Adrenal gland (tissue), 12 donors: ENCODE measurements around the gene PTPRD. TPM values are rescaled to one million over a fixed set of nuclear protein-coding genes. Genes with fewer than 3 reads are reported as not detected.

Source experiments
- DNase-seq, 7 donors: peaks; one replicate each; pipeline ENCODE4 v3.0.0-alpha.2; 2019 to 2020
- H3K27ac ChIP-seq, 5 donors: fragments of 200-600 bp; sonication (generic) in 4 of 5; 1 replicate in 3 of 5; 2 replicates in 2 of 5; pipeline versions ENCODE4 v1.5.1 to v1.8.0; 2016 to 2020; ENCODE audit warnings: mild to moderate bottlenecking in 1 of 5
- H3K27me3 ChIP-seq: fragments of 200-600 bp; 2 replicates; pipeline ENCODE4 v1.8.0; 2021
- H3K36me3 ChIP-seq, 2 donors: fragments of 200-600 bp; replicated peaks in 1 of 2; 1 replicate in 1 of 2; 2 replicates in 1 of 2; pipeline versions ENCODE4 v1.5.1 to v1.8.0; 2018 to 2022
- H3K4me1 ChIP-seq, 2 donors: fragments of 200-600 bp; replicated peaks in 1 of 2; 1 replicate in 1 of 2; 2 replicates in 1 of 2; pipeline versions ENCODE4 v1.5.1 to v1.8.0; 2018 to 2021
- H3K4me3 ChIP-seq, 4 donors: fragments of 200-600 bp; sonication (generic) in 3 of 4; one replicate each; pipeline ENCODE4 v1.5.1; 2016 to 2018
- H3K9me3 ChIP-seq, 3 donors: fragments of 200-600 bp; sonication (generic) in 1 of 3; replicated peaks in 1 of 3; 1 replicate in 2 of 3; 2 replicates in 1 of 3; pipeline versions ENCODE4 v1.5.1 to v1.8.0; 2016 to 2021
- CTCF ChIP-seq, 6 experiments: fragments of 450-650 bp in 4 of 6; fragments of 200-600 bp in 2 of 6; sonication (generic) in 1 of 6; IDR thresholded peaks; 1 replicate in 5 of 6; 2 replicates in 1 of 6; pipeline versions ENCODE4 v1.5.1 to v1.8.0; 2016 to 2021; ENCODE audit warnings: antibody characterized with exemption in 6 of 6, mild to moderate bottlenecking in 2 of 6, moderate library complexity in 1 of 6
- POLR2A ChIP-seq, 2 donors: fragments of 450-650 bp; IDR thresholded peaks; one replicate each; pipeline ENCODE4 v1.6.1; 2017; ENCODE audit warnings: antibody characterized with exemption in 2 of 2, mild to moderate bottlenecking in 2 of 2, moderate library complexity in 1 of 2
- WGBS, 4 donors: extraction: QIAGEN DNeasy Blood & Tissue Kit in 2 of 4; methylation state at CpG; one replicate each; pipeline versions ENCODE4 v1.1.5 to v1.1.7; 2013 to 2017; 5-methylcytosine and 5-hydroxymethylcytosine counted together
- intact Hi-C, 2 donors: fragments of 100-400 bp; cut with DNase I; formaldehyde crosslinking; loops; one replicate each; pipeline versions ENCODE4 v1.14.1 to v1.15.0; 2022 to 2023
- polyA plus RNA-seq, 3 donors: library from polyadenylated mRNA; stranded (reverse); fragments of 200-250 nt in 2 of 3; fragments of 350-450 nt in 1 of 3; fragmentation: Illumina TruSeq in 1 of 3; extraction: RNeasy Lipid Tissue Mini Kit (QIAGEN cat#74804) in 1 of 3; gene quantifications; one replicate each; pipeline ENCODE4 v1.2.3, GENCODE V29; 2013 to 2014
- total RNA-seq, 9 donors: library from RNA; depleted of rRNA in 4 of 9; stranded (reverse); fragments of >200 nt in 4 of 9; fragments of 120-200 nt in 1 of 9; fragmentation: NEBNext Ultra II Directional in 1 of 9; extraction: Animal tissue kit (Norgen Biotek cat#: 25700) in 1 of 9; gene quantifications; one replicate each; pipeline versions ENCODE4 v1.1.0 to v1.2.4, GENCODE V29; 2013 to 2023
- donor health status: healthy with polysubstance abuse.
- donor health status: Bipolar disorder and iron deficiency.
- donor health status: DM: yes; HTN: yes; CAD: no.
- donor health status: DM: no; HTN: no; CAD: no.
- donor health status: DM: no; HTN: no; CAD: no.
- donor health status: DM: yes; HTN: yes; CAD: no.

PTPRD gene
- total and polyA plus RNA-seq, 12 donors = 0.61 to 71.2 (median 4.5) TPM

GRCh38 chr9:9412241-9412640 lies 1200.6 kb downstream of the PTPRD start:
- Histone ChIP-seq H3K27ac (no peak overlapping the region), H3K4me1 (no peaks in the 10 kb centered on the region), H3K36me3 (no peaks in the 10 kb centered on the region), H3K27me3 (no peaks in the 10 kb centered on the region), H3K4me3 (no peak overlapping the region), H3K9me3 (no peaks in the 10 kb centered on the region)
- DNase-seq = no peak
- 90 to 95% (median 94%) methylated on average over 3 of the region's 3 CpGs for WGBS, 4 donors
- TF ChIP-seq CTCF (IDR thresholded peaks at IDR 0.05) (no peak), POLR2A (IDR thresholded peaks at IDR 0.05) (no peak)
- intact Hi-C loops = no loop called here

GRCh38 chr9:9410736-9411135 lies 1202.1 kb downstream of the PTPRD start:
- Histone ChIP-seq H3K27me3 (no peaks in the 10 kb centered on the region), H3K27ac (no peak overlapping the region), H3K4me1 (no peaks in the 10 kb centered on the region), H3K36me3 (no peaks in the 10 kb centered on the region), H3K9me3 (no peaks in the 10 kb centered on the region), H3K4me3 (no peak overlapping the region)
- intact Hi-C loops = no loop called here
- no peak for DNase-seq
- TF ChIP-seq CTCF (IDR thresholded peaks at IDR 0.05) = no peak
- no peak for TF ChIP-seq POLR2A (IDR thresholded peaks at IDR 0.05)
- 64 to 84% (median 79%) methylated on average over 4 of the region's 4 CpGs for WGBS, 4 donors

- no peak for TF ChIP-seq POLR2A (IDR thresholded peaks at IDR 0.05)
- Histone ChIP-seq H3K27ac (no peak overlapping the region), H3K4me1 (no peaks in the 10 kb centered on the region), H3K4me3 (no peak overlapping the region), H3K27me3 (no peaks in the 10 kb centered on the region), H3K36me3 (no peaks in the 10 kb centered on the region), H3K9me3 (no peaks in the 10 kb centered on the region)
- WGBS, 4 donors = 53 to 78% (median 64%) methylated on average over 2 of the region's 2 CpGs
- intact Hi-C loops = no loop called here
- DNase-seq = no peak
These were observed 1212.8 kb downstream of the PTPRD start for GRCh38 chr9:9399982-9400381.

- intact Hi-C loops = no loop called here
- H3K27ac ChIP-seq = no peak overlapping the region
- TF ChIP-seq CTCF (IDR thresholded peaks at IDR 0.05) = no peak
- TF ChIP-seq POLR2A (IDR thresholded peaks at IDR 0.05) = no peak
- no peaks in the 10 kb centered on the region for H3K9me3 ChIP-seq
- WGBS, 4 donors = 58 to 87% (median 76%) methylated on average over 2 of the region's 2 CpGs
- H3K36me3 ChIP-seq = no peaks in the 10 kb centered on the region
- DNase-seq = no peak
- no peak overlapping the region for H3K4me3 ChIP-seq
- no peaks in the 10 kb centered on the region for H3K4me1 ChIP-seq
- no peaks in the 10 kb centered on the region for H3K27me3 ChIP-seq
These were observed 1216.3 kb downstream of the PTPRD start for GRCh38 chr9:9396518-9396917.

GRCh38 chr9:9395539-9395938 lies 1217.3 kb downstream of the PTPRD start:
- H3K4me3 ChIP-seq = no peak overlapping the region
- no peak overlapping the region for H3K27ac ChIP-seq
- no peaks in the 10 kb centered on the region for H3K9me3 ChIP-seq
- H3K27me3 ChIP-seq = no peaks in the 10 kb centered on the region
- DNase-seq = no peak
- H3K4me1 ChIP-seq = no peaks in the 10 kb centered on the region
- intact Hi-C loops = no loop called here
- no peaks in the 10 kb centered on the region for H3K36me3 ChIP-seq
- TF ChIP-seq POLR2A (IDR thresholded peaks at IDR 0.05) (no peak), CTCF (IDR thresholded peaks at IDR 0.05) (no peak)
- 66 to 73% (median 70%) methylated on average over 5 of the region's 5 CpGs for WGBS, 4 donors
